Measurements from ENCODE around the gene PPFIA1.

GRCh38 chr11:70319396-70320076 lies 49.0 kb downstream of the PPFIA1 start:
- TF ChIP-seq CTCF (IDR thresholded peaks at IDR 0.05) (no peak), POLR2A (IDR thresholded peaks at IDR 0.05) (no peak)
